NCI-H460 (cell line): ENCODE results near the gene INF2. TPM values are rescaled to one million over a fixed set of nuclear protein-coding genes. Genes with fewer than 3 reads are reported as not detected.

ENCODE experiments used
- DNase-seq: peaks from one replicate; pipeline ENCODE4 v3.0.0-alpha.2; 2016; ENCODE audit warnings: low read depth; ENCODE audit errors: extremely low read depth
- total RNA-seq: library from RNA; depleted of rRNA; stranded (reverse); fragments of >200 nt; shearing (Covaris generic); gene quantifications from 2 replicates; pipeline ENCODE4 v1.2.3, GENCODE V29; 2014

INF2 gene
- total RNA-seq, 1 experiment from 2014 or later, result 61.3 TPM

DNA sequence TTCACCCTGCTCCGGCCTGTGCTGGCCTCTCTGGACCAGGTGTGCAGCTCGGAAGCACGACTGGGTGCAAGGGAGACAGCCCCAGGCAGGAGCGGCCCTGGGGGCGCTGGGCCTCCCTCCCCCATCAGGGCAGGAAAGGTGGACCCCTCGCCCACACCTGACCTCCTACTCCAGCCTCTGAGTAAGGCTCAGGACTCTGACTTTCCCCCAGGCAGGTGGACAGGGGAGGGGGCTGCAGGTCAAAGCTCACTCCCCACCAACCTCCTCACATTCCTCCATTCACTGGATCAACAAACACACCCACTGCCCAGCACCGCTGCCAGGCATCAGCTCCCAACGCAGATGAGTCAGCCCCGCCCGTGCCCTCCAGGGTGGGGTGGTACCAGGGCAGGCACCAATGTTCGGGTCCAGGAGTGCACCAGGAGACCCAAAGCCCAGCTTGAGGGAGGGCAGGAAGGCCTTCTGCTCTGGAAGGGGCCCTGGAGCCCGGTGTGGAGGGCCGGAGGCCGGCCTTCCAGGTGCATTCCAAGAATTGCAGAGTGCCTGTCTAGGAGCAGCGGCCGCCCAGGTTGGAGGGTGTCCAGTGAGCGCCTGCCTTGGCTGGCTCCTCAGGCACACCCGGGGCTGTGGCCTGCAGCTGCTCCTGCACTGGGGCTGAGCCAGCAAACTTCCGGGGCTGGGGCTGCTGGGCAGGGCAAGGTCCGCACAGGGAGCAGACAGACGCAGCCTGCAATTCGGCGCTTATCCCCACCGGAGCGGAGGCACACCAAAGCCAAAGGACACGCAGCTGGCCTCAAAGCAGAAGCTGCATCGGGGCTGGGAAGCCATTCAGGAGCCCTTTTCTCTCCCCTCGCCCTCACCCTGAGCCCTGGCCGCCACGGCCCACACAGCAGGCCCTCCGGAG is 1.6 kb upstream of the INF2 start:
- DNase-seq, result peak; percentile 88

DNA sequence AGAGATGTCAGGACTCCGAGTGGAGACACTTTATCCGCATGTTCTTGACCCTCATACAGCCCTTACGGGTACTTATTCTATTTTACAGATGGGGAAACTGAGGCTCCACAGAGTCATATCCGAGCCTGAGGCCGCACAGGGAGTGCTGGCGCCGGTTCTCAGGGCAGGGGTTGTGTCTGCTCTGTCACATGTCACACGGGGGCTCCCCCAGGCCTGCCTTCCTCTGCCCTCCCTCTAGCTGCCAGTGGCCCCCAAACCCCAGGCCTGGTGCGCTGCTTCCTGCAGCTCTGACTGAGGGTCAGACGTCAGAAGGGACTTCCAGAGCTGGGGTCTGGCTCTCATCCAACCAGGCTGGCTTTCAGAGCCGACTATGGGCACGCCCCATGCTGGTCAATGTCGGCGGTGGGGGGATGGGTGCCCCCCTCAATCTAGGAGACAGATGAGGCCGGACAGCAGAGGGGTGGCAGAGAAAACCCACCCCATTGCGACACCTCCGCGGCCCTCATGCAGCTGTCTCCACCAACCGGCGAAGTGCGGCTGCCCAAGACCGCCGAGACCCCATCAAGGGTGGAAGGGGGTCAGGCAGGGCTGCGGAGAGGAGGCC is 811 bp upstream of the INF2 start:
- peak; percentile 77 for DNase-seq

DNA sequence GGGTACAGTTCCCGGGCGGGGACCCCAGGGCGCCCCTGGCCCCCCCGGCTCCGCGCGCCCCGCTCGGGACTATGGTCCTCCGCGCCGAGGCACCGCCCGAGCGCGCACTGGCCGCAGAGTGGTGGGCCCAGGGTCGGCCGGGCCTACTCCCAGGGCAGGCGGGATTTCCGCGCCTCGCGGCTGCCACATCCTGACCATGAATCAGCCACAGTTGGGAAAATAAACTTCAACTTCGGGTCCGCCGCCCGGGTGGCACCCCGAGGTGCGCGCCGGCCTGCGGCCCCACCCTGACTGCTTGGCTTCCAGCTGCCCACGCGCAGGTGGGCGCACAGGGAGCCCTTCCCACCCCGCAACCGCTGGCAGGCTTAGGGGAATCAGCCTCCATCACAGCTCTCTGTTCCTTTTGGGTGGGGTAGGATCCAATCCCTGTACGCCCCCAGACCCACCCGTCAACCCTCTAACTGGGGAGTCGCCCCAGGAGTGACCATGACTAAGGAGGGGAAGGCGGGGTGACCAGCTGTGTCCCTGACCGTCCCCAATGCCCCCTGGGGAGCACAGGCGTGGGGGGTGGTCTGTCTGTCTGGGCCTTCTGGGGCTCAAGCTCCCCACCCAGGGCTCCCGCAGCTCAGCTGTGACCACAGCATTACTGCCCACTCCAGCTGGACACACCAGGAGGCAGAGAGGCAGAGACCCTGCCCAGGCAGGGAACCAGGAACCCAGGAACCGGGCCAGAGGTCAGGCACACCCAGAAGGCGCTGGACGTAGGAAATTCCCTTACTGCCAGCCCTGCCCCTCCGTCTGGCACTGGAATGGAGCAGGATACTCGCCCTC is 678 bp downstream of the INF2 start:
- no peak for DNase-seq

DNA sequence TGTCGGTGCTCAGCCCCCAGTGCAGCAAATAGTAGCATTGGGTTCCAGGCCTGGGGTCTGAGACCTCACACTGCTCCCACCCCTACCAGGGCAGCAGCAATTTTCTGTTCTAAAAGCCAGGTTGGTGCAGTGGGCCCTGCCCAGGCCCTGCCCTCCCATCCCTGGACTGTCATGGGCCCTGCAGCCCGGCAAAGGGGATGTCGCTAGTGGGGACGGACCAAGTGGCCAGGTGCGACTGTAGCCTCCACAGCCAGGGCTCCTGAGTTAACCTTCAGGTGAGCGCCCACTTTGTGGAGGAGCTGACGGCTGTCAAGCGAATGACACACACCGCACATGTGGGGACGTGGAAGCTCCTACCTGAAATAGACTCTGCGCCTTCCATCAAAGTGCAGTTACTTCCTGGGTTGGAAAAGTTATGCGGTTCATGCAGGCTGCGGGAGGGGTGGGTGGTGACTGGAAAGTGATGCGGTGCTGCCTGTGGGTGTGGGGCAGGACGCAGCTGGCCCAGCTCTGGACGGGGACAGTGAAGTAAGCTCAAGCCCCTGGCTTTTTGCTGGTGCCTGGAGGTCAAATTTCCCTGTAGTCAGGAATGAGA is 1.5 kb downstream of the INF2 start:
- DNase-seq, result no peak

GRCh38 chr14:104691546-104692260 is 2.3 kb downstream of the INF2 start:
- DNase-seq, result no peak

GRCh38 chr14:104692261-104692938 is 3.0 kb downstream of the INF2 start:
- DNase-seq, result no peak

DNA sequence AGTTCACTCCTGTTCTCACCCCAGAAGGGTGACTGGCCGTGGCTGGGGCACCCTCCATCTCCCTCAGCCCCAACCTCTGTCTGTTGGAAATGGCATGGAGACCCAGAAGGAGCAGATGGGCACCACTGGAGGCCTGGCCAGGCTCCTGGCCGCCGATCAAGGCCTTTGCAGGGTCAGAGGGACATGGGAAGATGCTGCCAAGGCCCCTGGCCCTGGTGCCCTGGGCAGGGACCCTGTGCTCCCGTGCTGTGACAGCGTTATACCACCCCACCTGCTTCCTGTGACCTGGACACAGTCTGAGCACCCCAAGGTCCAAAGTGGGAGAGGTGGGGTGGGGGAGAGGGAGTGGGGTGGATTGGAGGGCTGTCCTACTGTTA is 3.5 kb downstream of the INF2 start:
- no peak for DNase-seq

GRCh38 chr14:104693482-104694431 is 4.3 kb downstream of the INF2 start:
- no peak for DNase-seq

- DNase-seq, result no peak
Observed at GRCh38 chr14:104694475-104694950, 5.1 kb downstream of the INF2 start.

GRCh38 chr14:104694991-104695659 is 5.7 kb downstream of the INF2 start:
- DNase-seq, result no peak

DNA sequence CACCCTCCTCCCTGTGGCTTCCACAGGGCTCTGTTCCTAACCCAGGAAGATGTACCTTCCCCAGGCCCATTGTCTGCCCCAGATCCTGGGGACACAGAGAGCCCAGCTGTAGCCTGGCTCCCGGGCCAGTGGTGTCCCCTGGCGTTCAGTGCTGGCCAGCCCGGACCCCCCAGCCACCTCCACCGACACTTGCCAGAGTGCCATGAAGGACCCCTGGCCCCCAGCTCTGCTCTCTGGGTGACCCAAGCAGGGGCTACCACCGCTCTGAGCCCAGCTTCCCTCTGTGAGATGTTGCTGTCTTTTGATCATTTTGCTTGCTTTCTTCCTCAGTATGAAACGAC is 6.2 kb downstream of the INF2 start:
- no peak for DNase-seq

- no peak for DNase-seq
Observed at GRCh38 chr14:104696671-104697316, 7.4 kb downstream of the INF2 start.

- no peak for DNase-seq
Observed at GRCh38 chr14:104697317-104697703, 7.9 kb downstream of the INF2 start.

DNA sequence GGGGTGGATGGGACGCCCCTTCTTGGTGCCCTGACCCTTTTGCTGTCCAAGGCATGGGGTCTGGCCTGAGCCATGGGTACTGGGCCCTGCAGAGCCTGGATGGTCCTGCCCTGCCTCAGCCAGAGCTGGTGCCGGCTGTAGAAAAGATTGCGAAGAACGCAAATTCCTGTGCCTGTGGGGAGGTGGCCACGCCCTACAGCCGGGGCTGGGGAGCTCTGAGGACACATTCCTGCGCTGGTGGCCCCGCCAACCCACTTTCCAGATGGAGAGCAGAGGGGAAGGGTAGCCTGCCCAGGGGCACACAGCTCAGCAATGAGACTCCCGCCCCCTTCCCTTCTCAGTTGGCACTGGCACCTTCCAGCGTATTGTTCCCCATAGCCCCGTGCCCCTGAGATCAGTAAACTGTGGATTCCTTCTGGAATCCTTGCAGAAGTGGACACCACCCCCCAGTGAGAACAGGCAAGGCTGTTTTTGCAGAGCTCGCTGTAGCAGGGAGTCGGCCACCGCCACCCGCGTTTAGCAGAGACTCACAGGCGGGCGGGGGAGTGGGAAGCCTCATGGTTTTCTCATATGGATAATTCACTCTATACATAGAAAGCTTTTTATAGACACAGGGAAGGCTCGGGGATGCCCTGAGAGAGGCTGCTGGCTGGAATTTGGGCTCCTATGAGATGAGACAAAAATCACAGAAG is 8.6 kb downstream of the INF2 start:
- no peak for DNase-seq

GRCh38 chr14:104698688-104699425 is 9.4 kb downstream of the INF2 start:
- DNase-seq, result no peak

GRCh38 chr14:104699426-104699748 is 10.0 kb downstream of the INF2 start:
- no peak for DNase-seq
